MM.1S (cell line): ENCODE measurements around the gene ITPR1.

Experiments used
- CTCF ChIP-seq: fragments of 300-600 bp; sonication (generic); IDR thresholded peaks from 2 replicates; pipeline ENCODE4 v1.5.1; 2016; ENCODE audit warnings: antibody characterized with exemption, low read length, mixed read lengths
- EZH2 ChIP-seq: fragments of 300-600 bp; sonication (generic); optimal IDR thresholded peaks from 2 replicates; pipeline ENCODE3; 2017; ENCODE audit warnings: low read depth, mild to moderate bottlenecking, antibody characterized with exemption, low read length, mixed read lengths
- EZH2phosphoT487 ChIP-seq: fragments of 300-600 bp; sonication (generic); IDR thresholded peaks from 2 replicates; pipeline ENCODE4 v1.6.1; 2018; ENCODE audit warnings: antibody characterized with exemption, low read length

- TF ChIP-seq CTCF (no peak), EZH2 (no peak), EZH2phosphoT487 (no peak)
These were observed 187.7 kb downstream of the ITPR1 start for GRCh38 chr3:4680871-4681300.
